GM21529 (cell line): ENCODE data around the gene C14orf93.
"Not testable (repeated sequence)": the region's sequence is repeated elsewhere in the genome, so short reads cannot be mapped to it uniquely, and the experiment has no call there.

Experiments
- ATAC-seq: cut with Tn5 transposase; IDR thresholded peaks from one replicate; pipeline ENCODE4 v1.9.1; 2021; ENCODE audit not compliant: unreplicated experiment

Gene C14orf93

GRCh38 chr14:22977684-22978486 lies 32.1 kb downstream of the C14orf93 start:
- ATAC-seq, result no peak

- ATAC-seq, result no peak
Measured at GRCh38 chr14:22977434-22977683, 32.6 kb downstream of the C14orf93 start.

GRCh38 chr14:22976620-22977433 lies 33.1 kb downstream of the C14orf93 start:
- no peak for ATAC-seq

- ATAC-seq, result no peak
Measured at GRCh38 chr14:22974530-22975313, 35.2 kb downstream of the C14orf93 start.

- no peak for ATAC-seq
Measured at GRCh38 chr14:22973217-22974032, 36.5 kb downstream of the C14orf93 start.

GRCh38 chr14:22972313-22972930 lies 37.5 kb downstream of the C14orf93 start:
- ATAC-seq, result no peak

GRCh38 chr14:22971152-22971551 lies 38.8 kb downstream of the C14orf93 start:
- no peak for ATAC-seq

GRCh38 chr14:22966783-22967269 lies 43.1 kb downstream of the C14orf93 start:
- no peak for ATAC-seq

- ATAC-seq, result not testable (repeated sequence)
Measured at GRCh38 chr14:22965916-22966782, 43.8 kb downstream of the C14orf93 start.

GRCh38 chr14:22962061-22962676 lies 47.8 kb downstream of the C14orf93 start:
- ATAC-seq, result no peak

- ATAC-seq, result no peak
Measured at GRCh38 chr14:22955702-22956569, 54.0 kb downstream of the C14orf93 start.

- no peak for ATAC-seq
Measured at GRCh38 chr14:22952418-22952817, 57.5 kb downstream of the C14orf93 start.

GRCh38 chr14:22951795-22952194 lies 58.1 kb downstream of the C14orf93 start:
- not testable (repeated sequence) for ATAC-seq

GRCh38 chr14:22945642-22946041 lies 64.3 kb downstream of the C14orf93 start:
- no peak for ATAC-seq

- ATAC-seq, result no peak
Measured at GRCh38 chr14:22939684-22940083, 70.3 kb downstream of the C14orf93 start.
